Activated CD4-positive, alpha-beta T cell treated with anti-CD3 and anti-CD28 coated beads, Interleukin-2, Interleukin-4, amounts not matched to agents 100 ng/mL and 50 ng/mL, durations not matched to agents 16 hours and 8 hours (primary cell): Measurements from ENCODE around the gene LRRC2.
"Not testable (repeated sequence)": the region's sequence is repeated elsewhere in the genome, so short reads cannot be mapped to it uniquely, and the experiment has no call there.

Experiments
- DNase-seq: peaks from one replicate; pipeline ENCODE4 v3.0.0-alpha.2; 2020; ENCODE audit warnings: low spot score

The LRRC2 gene, protein sequence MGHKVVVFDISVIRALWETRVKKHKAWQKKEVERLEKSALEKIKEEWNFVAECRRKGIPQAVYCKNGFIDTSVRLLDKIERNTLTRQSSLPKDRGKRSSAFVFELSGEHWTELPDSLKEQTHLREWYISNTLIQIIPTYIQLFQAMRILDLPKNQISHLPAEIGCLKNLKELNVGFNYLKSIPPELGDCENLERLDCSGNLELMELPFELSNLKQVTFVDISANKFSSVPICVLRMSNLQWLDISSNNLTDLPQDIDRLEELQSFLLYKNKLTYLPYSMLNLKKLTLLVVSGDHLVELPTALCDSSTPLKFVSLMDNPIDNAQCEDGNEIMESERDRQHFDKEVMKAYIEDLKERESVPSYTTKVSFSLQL

DNA sequence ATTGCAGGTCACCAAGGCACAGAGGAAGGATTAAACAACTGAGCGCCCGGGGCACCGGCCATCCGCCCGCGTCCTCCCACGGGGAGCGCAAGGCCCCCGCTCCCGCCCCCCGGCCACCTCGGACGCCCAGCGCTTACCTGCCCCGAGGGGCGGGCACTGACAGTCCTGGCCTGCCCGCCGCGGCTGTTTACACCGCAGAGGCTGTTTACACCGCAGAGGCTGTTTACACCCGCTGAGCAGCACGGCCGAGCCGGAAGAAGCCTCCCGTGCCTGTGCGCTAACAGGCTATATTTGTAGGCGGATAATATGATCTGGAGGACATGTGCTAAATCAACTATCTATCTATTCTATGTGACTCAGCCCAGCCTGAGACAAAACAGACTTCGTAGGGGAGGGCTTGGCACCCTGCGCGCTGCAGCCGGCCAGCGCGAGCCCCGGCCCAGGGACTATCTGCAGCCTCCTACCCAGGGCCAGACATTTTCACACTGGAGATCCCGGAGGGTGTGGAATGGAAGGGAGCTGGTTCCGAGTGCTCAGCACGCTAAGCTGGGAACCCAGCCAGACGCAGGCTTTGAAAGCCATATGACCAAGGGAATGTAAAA, at the start of gene LRRC2:
LRRC2 (minus strand) TSS at position 263 of the 602 bp plus-strand sequence. CDS start 14,711 bp downstream, outside the sequence.
- DNase-seq, result peak; percentile 8

DNA sequence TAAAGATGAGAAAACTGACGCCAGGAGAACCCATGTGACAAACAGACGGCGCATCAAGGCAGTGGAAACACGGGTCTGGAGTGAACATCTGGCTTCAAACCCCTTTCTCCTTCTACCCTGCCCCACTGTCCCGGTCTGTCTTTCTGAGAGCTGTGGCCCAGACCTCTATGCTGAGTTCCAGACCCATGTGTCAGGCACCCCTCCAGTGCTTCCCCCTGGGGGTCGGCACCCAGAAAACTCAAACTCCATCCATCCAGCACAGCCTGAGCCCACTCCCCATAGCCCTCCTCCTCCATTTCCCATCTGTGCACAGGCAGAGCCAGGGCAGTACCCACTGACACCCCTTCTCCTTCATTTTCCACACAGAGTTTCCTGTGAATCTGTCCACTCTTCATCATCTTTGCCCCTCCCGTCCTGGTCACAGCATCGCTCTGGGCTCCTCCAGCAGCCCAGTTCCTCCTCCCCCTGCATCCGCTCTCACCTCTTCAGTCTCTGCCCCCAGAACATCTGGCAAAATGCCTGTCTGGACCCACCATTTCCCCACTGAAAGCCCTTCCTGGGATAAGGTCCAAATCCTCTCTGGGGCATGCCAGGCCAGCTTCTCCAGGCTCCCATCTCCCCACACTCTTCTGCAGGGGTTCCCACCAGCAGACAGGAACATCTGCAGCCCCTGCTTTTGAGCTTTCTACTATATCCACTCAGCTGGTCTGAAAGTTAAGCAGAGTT, 49.1 kb upstream of the LRRC2 start:
- DNase-seq, result no peak

DNA sequence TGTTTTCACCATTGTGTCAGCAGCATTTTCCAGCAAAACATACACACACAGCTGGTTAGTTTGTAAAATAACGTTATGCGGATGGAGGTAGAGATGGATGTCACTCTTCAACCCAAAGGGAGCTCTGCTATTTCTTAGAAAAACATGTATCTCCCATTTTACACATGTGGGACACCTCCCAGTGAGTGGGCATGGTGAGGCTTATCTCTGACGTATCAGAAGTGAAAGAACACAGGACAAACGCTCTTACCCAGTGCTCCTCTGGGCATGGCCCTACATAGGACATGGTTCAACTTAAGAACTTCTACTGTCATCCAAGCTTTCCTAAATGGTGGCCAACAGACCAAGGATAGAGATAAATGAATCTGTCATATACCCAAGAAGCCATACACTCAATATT, 48.3 kb upstream of the LRRC2 start:
- DNase-seq, result no peak

DNA sequence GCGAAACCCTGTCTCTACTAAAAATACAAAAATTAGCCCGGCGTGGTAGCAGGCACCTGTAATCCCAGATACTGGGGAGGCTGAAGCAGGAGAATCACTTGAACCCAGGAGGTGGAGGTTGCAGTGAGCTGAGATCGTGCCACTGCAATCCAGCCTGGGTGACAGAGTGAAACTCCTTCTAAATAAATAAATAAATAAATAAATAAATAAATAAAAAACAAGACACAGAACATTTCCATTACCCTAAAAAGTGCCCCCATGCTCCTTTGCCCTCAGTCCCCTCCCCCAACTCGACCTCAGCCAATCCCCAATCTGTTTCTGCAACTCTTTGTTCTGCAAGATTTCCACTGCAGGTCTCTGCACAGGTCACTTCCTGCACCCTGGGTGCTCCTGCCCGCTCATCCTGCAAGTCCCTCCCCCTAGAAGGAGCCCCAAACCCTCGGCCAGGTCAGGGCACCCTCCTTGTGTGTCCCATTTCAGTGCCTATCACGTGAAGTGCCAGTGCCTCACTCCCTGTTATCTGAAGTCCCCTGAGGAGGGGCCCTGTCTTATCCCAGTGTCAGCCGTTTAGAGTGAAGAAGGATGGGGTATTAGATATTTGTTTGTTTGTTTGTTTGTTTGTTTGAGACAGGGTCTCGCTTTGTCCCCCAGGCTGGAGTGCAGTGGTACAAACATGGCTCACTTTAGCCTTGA, 47.4 kb upstream of the LRRC2 start:
- no peak for DNase-seq

DNA sequence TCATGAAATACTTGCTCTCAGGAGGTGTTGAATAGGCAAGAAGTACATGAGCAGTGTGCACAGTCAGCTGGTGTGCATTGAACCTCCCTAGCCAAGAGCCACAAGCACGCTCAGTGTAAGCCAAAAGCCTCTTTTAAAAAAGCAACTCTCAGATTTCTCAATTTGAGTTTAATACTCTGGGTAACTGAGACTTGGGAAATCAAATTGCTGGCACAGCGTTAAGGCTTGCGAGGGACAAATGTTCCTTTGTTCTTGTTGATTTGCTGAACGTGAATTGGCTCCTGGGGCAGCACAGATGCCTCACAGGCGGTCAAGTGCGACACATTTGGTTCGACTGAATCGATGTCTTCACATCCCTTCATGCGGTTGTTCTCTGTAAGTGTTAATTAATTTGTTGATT, 46.2 kb upstream of the LRRC2 start, which contains the start of gene FAM240A:
FAM240A (plus strand) TSS at position 202 of the 400 bp plus-strand sequence; CDS start at position 361, 159 bp downstream.
- no peak for DNase-seq

DNA sequence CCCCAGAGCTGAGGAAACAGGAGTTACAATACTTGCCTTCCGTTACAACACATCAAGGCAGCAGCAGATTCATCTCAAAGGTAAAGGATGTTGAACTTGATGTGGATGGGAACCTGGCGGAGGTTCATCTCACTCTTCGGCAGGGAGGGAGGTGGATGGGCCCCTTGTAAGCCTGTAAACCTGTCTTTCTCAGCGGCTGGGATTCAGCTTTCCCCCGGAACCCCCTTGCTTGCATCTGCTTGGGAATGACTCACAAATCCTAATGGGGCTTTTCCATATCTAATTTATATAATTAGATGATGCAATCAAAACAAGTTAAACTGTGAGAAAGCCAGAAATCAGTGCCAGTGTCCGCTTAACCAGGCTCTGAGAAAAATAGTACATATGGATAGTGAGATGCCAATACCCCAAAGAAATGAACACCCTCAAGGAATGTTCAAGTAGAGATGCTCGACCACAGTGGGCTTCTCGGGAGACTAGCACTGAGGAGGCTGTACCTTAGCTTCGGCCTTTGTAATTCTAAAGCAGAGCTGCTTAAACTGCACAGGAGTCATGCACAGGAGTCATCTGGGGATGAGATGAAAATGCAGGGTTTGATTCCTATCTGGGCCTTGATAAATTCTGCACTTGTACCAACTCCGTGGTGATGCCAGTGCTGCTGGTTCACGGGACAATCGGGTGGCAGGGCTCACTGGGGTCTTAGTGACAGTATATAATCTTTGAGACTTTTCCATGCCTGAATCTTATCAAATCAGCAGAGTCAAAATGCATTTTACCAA, 44.0 kb upstream of the LRRC2 start:
- no peak for DNase-seq

DNA sequence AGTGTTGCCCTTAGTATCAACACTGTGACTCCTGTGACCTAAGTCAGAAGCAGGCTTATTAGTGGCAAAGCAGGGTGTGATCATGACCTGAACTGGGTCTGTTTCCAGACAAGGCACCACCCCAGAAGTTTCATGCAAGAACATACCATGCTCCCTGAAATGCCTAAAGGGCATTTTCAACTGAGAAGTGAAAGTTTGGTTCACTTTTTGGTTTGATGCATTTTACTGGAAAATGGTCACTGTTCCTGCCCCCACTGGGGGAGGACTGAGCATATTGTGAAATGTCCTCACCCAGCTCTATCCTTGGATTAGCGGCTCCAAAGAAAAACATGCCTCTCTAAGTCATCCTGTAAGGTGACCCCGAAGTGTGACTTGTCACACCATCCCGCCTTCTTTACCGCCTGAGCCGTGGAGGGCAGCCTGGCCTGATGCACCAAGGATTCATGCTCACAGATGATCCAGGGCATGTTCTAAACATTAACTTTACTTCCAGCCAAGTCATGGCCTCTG, 43.2 kb upstream of the LRRC2 start:
- DNase-seq, result no peak

DNA sequence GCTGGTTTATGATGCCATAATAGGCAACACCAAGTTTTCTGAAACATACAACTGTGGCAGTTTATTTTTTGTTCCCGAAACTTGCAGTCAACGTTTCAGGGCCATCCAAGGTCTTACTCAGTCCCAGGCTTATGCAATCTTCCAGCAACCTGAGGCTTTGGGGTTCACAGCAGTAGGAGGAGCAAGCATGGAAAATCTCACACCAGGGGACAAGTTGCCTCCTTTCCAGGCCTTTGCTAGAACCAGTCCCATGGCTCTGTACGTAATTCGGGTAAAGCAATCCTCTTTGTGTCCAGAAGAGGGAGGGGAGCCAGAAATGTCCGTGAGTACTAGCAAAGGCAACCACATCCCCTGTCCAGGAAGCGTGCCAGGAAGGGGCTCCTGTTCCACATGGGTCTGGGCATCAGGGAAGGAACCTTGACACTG, 41.5 kb upstream of the LRRC2 start:
- DNase-seq, result no peak

DNA sequence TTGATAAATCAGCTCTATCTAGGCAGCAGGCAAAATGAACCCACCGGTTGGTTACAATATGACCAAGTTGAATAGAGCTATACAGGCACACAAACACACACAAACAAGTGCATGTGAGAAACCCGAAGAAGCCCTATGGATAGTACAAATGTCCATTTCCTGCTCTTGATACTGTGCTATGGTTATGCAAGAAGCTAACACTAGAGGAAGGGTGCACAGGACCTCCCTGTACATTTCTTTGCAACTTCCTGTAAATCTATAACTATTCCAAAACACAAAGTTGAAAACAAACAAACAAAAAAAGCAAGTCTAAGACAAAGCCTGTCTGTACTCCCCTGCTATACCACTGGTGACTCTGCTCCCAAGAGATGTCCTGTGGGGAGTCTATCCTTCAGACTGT, 38.0 kb upstream of the LRRC2 start:
- DNase-seq, result no peak

DNA sequence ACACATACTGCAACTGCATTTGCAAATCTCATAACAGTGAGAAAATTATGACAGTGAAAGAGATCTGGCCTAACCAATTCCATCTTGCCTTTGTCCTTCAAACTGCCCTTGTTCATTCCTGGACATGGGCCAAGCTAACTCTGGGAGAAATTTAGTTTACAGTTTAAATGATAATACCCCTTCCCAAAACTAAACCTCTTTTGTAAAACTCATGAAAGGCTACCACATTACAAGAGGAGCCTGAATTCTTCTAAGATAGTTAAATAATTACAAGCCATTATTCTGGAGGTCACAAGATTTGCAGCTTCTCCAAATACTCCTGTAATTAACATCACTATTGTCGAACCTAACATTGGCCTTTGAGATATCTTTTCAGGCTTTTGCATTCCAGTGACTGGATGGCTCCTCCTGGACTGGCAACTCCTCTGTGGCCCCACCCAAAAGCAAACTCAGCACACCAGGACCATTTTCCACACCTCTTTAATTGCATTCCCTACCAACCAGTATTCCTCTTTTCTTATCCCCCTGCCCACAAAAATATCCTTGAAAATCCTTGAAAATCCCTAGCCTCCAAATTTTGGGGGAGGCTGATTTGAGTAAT, 37.4 kb upstream of the LRRC2 start:
- no peak for DNase-seq

DNA sequence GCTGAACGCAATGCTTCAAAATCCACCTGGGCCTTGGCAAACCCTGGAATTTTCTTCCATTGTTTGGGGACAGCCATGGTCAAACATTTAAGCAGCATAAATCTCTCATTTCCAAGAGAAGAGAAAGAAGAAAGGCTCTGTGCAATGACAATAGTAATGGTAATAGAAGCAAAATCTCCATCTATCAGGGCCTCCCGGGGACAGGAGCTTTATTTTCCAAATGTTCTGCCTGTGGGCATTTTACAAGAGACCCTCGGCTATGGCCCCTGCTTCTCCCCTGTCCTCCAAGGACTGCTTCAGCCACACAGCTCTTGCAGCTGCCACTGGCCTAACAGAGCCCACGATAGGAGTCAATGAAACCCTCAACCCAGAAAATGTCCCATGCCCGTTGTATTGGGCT, 33.5 kb upstream of the LRRC2 start:
- no peak for DNase-seq

DNA sequence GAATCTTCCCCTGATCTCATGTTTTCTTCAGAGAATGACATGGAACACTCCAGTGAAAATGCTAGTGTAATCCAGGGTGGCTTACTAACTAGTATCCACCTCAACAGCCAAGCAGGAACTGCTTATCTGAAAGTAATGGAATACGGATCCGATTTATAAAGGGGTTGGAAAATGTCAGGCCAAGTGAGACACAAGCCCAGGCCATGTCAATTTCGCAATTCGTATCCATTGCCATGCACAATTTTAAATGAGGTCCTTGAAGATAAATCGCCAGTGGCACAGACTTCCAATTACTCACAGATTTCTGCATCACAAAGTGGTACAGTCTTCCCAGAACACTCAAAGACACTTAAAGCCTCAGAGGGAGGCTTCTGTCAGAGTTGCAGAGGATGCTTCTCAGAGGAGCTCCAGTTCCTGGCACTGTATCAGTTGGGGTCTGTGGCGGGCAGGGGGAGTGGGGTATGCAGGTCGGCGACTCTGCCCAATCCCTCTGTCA, 29.8 kb upstream of the LRRC2 start:
- no peak for DNase-seq

DNA sequence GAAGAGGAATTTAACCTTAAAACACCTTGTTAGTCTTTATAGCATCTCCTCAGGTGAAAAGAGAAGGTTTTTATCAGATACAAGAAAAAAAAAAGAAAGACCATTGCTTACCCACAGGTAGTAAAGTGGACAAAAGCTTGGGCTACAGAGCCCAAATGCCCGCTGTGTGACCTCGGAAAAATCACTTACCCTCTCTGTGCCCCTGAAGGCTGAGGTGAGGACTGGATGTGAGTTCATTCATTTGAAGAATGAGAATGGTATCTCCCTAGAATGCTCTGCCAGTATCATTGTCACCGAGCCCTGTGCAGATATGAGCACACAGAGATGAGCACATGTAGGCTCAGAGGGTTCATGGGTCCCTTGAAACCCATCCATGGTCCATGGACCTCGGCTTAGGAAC, 28.6 kb upstream of the LRRC2 start:
- no peak for DNase-seq

DNA sequence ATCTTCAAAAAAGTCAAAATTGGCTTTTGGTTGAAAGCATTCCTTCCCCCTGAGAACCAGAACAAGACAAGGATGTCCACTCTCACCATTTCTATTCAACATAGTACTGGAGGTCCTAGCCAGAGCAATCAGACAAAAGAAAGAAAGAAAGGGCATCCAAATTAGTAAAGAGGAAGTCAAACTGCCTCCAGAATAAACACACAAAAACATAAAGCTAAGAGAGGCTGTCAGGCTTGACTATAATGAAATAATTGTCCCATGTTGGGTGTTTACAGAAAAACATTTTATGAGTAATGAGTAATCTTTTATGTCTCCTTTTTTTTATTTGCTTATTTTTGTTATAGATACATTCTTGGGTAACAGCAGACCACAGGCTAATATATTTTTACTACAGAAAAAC, 27.9 kb upstream of the LRRC2 start:
- DNase-seq, result no peak

DNA sequence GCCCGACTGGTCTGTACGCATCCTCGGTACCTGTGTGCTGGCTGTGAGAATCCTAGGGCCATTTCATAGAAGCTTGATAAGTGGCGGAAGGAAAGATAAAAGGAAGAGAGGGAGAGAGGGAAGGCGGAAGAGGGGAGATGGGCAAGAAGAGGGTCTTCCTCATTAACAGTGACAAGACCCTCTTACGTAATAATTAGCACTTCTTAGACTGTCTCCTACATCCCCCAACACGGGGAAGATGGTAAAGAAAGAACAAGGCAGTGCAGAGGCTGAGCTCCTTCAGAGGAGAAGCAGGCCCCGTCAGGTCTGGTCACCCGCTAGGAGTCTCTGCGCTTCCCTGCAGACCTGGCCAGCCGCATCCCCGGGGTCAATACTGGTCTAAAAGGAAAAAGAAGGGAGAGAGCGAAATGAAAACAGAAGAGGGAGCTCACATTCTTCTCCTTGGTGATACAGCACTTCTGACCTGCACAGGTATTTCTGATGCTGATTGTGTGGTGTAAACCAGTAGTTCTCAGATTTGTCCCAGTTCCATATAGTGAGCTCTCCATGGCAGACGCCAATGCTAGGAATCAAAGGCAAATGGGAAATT, 27.3 kb upstream of the LRRC2 start:
- no peak for DNase-seq

DNA sequence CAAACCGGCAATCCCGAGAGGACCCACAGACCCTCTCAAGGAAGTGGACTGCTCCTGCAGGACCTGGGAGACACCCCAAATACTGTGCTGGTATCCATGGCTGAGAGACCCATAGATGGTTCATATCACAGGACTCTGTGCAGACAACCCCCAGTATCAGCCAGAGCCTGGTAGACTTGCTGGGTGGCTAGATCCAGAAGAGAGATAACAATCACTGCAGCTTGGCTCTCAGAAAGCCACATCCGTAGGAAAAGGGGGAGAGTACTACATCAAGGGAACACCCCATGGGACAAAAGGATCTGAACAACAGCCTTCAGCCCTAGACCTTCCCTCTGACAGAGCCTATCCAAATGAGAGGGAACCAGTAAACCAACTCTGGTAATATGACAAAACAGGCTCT, 21.2 kb upstream of the LRRC2 start:
- not testable (repeated sequence) for DNase-seq

DNA sequence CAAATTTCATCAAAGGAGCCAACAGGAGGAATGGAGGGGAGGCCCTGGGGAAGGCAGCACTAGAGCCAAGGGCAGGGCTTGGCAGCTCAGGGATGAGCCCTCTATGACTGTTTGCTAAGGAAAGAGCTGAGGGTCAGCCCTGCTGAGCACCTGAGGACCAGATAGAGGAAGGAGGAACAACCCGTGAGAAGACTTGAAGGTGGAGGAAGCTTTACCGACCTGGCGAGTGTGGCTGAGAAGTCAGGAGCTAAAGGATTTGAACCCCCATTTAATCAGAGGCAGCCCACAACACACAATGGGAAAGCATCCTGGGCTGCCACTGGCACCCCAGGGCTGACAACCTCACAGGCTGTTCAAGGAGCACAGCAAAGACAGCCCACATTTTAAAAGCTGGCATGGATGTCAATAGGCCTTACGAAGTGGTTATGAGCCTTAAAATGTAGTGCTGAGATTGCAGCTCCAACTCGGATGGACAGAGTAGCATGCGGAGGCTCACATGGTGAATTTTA, 20.7 kb upstream of the LRRC2 start:
- no peak for DNase-seq

DNA sequence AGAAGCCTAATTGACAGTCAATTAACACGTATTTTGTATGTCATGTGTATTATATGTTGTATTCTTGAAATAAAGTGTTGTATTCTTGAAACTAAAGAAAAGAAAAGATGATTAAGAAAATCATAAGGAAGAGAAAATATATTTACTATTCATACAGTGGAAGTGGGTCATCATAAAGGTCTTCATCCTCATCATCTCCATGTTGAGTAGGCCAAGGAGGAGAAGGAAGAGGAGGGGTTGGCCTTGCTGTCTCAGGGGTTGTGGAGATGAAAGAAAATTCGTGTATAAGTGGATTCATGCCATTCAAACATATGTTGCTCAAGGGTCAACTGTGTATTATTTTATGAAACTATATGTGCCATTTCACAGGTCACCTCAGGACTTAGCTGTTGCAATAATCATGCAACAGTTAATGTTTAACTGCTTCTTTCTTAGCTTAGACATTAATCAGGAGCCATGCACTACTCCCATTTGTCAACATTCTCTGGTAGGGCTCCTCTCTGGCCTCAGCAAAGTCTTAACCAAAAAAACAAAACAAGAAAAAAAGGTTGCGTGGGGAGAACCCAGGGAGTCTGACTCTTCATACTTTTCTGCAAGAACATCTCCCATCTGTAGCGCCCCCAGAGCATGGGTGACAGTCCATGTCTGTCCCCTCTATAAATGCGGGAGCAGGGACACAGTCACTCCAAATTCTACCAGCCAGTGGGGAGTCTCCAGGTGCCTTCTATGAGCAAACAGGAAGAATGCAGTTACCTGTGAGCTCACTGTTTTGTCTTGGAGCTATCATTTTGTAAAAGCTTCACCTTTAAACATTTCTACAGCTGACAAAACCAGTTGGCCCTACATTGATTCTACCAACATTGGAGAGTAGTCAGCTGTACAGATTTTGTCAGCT, 19.9 kb upstream of the LRRC2 start:
- no peak for DNase-seq
